Endometrial microvascular endothelial cells (primary cell): ENCODE data around the gene RGS6. TPM values are rescaled to one million over a fixed set of nuclear protein-coding genes. Genes with fewer than 3 reads are reported as not detected.

Experiments
- in situ Hi-C: cut with HindIII; loops from 2 replicates; pipeline ENCODE4 v1.10.0; 2017; ENCODE audit warnings: low sequenced_read_pairs, low pct_unique_long_range_greater_than_20kb; ENCODE audit errors: inconsistent ontology term
- total RNA-seq: library from RNA; depleted of rRNA; stranded (reverse); fragments of >200 nt; gene quantifications from one replicate; pipeline ENCODE4 v1.2.3, GENCODE V29; 2015; ENCODE audit errors: inconsistent ontology term

RGS6 gene
- total RNA-seq, 1 donor from 2014 or later: not detected

DNA sequence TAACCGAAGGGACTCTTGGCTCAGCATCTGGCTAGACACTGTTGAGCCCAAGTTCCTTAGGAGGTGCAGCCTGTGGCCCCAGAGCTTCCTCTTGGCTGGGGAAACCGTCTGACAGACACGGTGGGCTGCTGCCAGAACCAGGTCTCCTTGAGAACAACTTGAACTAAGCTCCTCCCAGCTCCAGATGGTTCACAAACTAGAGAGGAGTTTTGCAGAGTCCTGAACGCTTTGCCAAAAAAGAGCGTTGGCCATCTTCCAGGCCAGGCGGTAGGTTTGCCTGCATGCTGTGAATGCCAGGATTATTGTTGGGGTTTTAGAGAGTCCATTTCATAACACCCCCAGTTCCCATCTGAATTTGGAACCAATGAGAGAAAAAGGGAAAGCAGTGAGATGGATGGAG is 399.8 kb downstream of the RGS6 start:
- in situ Hi-C loops: no loop called here

GRCh38 chr14:72332871-72333270 is 400.6 kb downstream of the RGS6 start:
- in situ Hi-C loops: no loop called here

DNA sequence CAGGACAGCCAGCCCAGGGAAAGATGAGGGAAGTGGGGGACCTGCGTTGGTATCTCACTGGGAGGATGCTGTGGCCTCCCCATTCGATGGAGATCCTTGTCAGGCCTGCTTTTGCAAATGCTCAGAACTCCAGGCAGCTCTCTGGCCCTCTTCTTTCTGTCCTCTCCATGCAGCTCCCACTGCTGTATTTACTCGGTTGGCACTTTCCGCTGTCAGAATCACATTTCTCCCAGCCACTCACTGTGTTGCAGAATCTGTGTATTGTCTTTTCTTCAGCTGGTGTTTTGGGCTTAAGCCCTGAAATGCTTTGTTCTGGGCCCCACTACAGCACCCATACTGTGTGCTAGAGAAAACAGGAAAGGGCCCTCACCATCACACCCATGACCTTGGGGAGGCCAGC is 401.1 kb downstream of the RGS6 start:
- in situ Hi-C loops: no loop called here

DNA sequence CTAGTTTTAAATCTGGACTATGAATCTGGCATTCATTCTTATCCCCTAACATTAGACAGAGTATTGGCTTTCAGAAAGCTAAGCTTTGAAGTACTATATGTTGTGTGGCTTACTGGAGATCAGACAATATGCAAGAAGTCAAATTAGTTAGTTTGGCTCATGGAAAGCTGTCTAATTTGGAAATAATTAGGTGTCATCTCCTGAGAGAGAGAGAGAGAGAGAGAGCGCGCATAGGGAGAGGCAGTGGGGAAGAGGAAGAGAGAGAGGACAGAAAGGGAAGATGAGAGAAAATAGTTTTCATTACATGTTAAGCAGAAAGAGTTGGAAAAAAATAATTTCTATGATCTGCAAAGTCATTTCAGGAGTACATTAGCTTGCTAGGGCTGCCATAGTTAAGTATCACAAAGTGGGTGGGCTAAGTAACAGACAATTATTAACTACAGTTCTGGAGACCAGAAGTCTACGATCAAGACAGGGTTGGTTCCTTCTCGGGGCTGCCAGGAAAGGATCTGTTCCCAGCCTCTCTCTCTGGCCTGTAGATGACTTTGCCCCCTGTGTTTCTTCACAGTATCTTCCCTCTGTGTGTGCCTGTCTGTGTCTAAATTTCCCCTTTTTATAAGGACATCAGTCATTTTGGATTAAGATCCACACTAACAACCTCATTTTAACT is 404.2 kb downstream of the RGS6 start:
- in situ Hi-C loops: no loop called here

DNA sequence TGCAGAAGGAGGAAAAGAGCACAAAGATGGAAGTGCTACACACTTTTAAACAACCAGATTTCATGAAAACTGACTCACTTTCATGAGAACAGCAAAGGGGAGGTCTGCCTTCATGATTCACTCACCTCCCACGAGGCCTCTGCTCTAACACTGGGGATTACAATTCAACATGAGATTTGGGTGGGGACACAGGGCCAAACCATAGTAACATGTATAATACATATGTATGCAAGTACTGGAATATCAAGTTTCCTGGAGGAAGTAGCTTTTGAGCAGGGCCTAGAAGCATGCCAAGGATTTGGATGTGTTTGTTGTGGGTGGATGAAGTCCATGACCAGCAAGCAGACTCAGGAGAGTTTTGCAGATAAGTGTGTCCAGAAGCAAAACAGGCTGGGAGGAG is 409.0 kb downstream of the RGS6 start:
- in situ Hi-C loops: no loop called here

- in situ Hi-C loops: no loop called here
Observed at GRCh38 chr14:72341686-72342085, 409.5 kb downstream of the RGS6 start.

- in situ Hi-C loops: no loop called here
Observed at GRCh38 chr14:72347118-72347517, 414.9 kb downstream of the RGS6 start.

- in situ Hi-C loops: no loop called here
Observed at GRCh38 chr14:72350215-72350614, 418.0 kb downstream of the RGS6 start.

GRCh38 chr14:72352012-72352411 is 419.8 kb downstream of the RGS6 start:
- in situ Hi-C loops: no loop called here

DNA sequence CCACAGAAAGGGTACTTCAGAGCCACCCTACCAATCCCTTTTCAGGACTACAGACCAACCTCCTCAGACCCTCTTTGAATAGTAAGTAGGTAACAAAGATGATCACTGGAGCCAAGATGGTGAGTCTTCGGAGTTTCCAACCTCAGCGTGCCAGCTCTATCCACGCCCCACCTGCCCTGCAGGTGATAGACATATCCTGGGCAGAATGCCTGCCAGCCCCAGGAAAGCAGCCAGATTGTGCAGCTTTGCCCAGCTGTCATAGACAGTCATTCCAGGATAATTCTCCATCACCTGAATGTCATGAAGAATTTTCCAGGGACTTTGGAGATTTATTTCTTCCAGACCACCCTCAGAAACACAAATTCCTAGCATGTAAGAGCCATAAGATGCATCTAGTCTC is 434.4 kb downstream of the RGS6 start:
- in situ Hi-C loops: no loop called here

- in situ Hi-C loops: no loop called here
Observed at GRCh38 chr14:72369106-72369505, 436.9 kb downstream of the RGS6 start.

- in situ Hi-C loops: no loop called here
Observed at GRCh38 chr14:72377016-72377415, 444.8 kb downstream of the RGS6 start.

DNA sequence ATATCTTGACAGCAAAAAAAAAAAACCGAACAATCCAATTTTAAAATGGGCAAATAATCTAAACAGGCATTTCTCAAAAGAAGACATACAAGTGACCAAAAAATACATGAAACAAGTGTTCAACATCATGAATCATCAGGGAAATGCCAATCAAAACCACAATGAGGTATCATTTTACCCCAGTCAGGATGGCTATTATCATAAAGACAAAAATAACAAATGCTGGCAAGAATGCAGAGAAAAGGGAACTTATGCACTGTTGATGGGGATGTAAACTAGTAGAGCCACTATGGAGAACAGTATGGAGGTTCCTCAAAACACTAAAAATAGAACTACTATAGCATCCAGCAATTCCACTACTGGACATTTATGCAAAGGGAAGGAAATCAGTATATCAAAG is 448.2 kb downstream of the RGS6 start:
- in situ Hi-C loops: no loop called here

DNA sequence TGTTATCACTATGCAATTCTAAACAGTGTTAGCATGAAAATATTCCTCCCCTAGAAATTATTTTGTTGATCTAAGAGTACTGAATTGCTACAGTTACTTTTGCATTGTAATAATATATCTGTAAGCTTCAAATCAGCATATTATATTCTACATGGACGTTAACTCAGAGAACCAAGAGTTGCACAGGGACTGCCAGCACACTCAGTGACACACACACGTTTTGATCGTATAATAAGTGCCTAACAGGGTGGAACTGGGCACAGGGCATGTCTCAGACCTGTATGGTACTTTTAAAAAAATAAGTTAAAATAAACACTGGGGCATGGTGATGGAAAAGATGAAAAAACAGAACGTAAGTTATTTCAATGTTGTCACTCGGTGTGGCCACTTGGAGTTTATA is 451.6 kb downstream of the RGS6 start:
- in situ Hi-C loops: no loop called here

- in situ Hi-C loops: no loop called here
Observed at GRCh38 chr14:72387726-72388125, 455.5 kb downstream of the RGS6 start.

- in situ Hi-C loops: no loop called here
Observed at GRCh38 chr14:72389200-72389599, 457.0 kb downstream of the RGS6 start.

DNA sequence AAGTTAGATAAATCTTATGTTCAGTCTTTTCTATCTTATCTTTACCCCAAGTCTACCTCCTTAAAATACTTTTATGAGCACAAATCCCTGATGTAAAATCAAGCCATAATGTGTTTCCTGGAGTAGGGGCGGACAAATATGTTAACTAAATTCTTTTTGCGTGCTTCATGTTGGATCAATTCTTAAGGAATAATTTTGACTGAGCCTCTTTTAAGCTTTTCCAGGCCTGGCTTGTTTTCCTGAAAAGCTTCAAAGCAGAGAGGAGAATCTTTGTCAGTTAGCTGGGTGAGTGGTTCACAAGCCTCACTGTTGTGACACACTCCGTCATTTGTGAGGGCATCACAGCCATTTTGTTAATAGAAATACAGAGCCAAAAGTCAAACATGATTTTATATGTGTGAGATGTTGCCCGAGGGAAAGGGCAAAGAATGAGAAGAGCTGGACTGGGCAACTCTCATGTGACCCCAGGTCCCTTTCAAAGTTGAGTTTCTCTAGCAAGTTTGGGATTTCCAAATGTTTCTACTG is 468.9 kb downstream of the RGS6 start:
- in situ Hi-C loops: no loop called here

GRCh38 chr14:72401632-72402376 is 469.6 kb downstream of the RGS6 start:
- in situ Hi-C loops: no loop called here

DNA sequence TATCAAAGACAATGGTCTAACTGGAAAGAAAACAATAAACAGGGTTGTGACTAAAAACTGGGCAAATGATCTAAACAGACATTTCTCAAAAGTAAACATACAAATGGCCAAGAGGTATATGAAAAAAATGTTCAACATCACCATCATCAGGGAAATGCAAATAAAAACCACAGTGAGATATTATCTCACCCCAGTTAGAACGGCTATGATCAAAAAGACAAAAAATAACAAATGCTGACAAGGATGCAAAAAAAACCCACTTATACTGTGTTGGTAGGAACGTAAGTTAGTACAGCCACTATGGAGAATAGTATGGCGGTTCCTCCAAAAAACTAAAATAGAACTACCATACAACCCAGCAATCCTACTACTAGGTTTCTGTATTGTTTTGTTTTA is 470.1 kb downstream of the RGS6 start:
- in situ Hi-C loops: no loop called here

GRCh38 chr14:72404106-72404774 is 472.0 kb downstream of the RGS6 start:
- in situ Hi-C loops: no loop called here
